Testis (tissue), 2 donors: ENCODE results near the gene CUL1.

Experiments used
- POLR2A ChIP-seq: fragments of 450-650 bp; IDR thresholded peaks from one replicate; pipeline ENCODE4 v1.6.1; 2017; ENCODE audit warnings: antibody characterized with exemption, mild to moderate bottlenecking, moderate library complexity
- TF ChIP-seq, protein P1 (sequence below), 3 experiments: fragments of 450-650 bp in 2 of 3; fragments of 200-600 bp in 1 of 3; sonication (generic) in 1 of 3; IDR thresholded peaks; one replicate each; pipeline ENCODE4 v1.5.1; 2016 to 2019; ENCODE audit warnings: antibody characterized with exemption in 3 of 3, mild to moderate bottlenecking in 2 of 3, moderate library complexity in 1 of 3

DNA sequence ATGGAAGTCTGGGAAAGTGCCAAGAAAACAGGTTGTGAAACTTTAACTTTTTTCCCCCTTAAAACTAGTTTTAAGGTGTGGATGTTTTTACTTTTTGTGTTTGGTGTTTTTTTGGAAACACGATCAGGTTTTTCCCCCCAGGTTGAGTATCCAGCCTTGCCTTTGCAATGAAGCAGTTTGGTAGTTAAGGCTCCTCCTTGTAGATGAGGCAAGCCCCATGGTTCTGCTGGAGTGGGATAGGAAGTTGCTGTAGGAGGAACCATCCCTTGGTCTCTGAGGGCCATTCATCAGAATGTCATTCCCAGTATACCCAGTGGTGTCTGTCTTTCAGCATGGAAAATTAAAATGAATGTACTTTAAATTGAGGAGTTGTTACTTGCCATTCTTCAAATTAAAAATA lies 2.7 kb downstream of the CUL1 start:
- no peak for TF ChIP-seq POLR2A
- TF ChIP-seq, protein P1, sequence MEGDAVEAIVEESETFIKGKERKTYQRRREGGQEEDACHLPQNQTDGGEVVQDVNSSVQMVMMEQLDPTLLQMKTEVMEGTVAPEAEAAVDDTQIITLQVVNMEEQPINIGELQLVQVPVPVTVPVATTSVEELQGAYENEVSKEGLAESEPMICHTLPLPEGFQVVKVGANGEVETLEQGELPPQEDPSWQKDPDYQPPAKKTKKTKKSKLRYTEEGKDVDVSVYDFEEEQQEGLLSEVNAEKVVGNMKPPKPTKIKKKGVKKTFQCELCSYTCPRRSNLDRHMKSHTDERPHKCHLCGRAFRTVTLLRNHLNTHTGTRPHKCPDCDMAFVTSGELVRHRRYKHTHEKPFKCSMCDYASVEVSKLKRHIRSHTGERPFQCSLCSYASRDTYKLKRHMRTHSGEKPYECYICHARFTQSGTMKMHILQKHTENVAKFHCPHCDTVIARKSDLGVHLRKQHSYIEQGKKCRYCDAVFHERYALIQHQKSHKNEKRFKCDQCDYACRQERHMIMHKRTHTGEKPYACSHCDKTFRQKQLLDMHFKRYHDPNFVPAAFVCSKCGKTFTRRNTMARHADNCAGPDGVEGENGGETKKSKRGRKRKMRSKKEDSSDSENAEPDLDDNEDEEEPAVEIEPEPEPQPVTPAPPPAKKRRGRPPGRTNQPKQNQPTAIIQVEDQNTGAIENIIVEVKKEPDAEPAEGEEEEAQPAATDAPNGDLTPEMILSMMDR (IDR thresholded peaks at IDR 0.05): no peak
